ENCODE results near the gene ASTN1.

The ASTN1 gene

DNA sequence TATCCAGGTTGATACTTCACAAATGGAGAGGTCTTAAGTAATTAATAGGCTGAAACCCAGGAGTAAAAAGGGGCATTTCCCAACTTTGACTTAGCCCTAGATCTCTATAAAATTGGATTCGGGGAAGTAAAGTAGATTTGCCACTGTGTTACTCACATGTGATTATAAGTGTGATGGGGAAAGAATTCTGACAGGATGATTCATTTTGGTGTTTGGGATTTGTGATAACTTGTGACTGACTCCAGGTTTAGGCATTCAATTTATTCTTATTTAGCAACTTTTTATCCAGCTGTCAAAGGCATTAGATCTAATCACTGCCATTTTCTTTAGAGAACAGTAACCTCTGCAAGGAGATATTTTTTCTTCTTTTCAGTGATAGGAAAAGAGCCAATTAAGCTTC lies 175.5 kb downstream of the ASTN1 start:
- Histone ChIP-seq H3K9ac (ENCODE audit: low read length) (no peak overlapping the region), H3K4me1 (ENCODE audit: control insufficient read depth, insufficient read depth, low read length) (no peaks in the 10 kb centered on the region), H3K36me3 (ENCODE audit: control insufficient read depth, insufficient read depth, low read length) (no peaks in the 10 kb centered on the region), H3K27me3 (ENCODE audit: control insufficient read depth, insufficient read depth, low read length) (no peaks in the 10 kb centered on the region), H3K27ac (ENCODE audit: low read depth, low read length) (no peak overlapping the region), H3K4me3 (ENCODE audit: low read length) (no peak overlapping the region)

DNA sequence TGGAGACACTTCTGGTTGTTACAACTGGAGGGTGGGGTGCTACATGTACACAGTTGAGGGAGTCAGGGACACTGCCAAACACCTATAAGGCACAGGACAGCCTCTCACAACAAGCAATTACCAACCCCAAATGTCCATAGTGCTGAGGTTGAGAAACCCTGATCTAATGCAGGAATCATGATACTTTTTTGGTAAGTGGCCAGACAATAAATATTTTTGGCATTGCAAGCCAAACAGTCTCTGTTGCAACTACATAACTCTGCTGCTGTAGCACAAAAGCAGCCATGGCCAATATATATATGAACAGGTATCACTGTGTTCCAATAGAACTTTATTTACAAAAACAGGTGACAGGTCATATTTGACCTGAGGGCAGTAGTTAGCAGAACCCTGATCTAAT lies 177.5 kb downstream of the ASTN1 start:
- Histone ChIP-seq H3K4me1 (ENCODE audit: control insufficient read depth, insufficient read depth, low read length) (no peaks in the 10 kb centered on the region), H3K9ac (ENCODE audit: low read length) (no peak overlapping the region), H3K4me3 (ENCODE audit: low read length) (no peak overlapping the region), H3K27ac (ENCODE audit: low read depth, low read length) (no peak overlapping the region), H3K36me3 (ENCODE audit: control insufficient read depth, insufficient read depth, low read length) (no peaks in the 10 kb centered on the region), H3K27me3 (ENCODE audit: control insufficient read depth, insufficient read depth, low read length) (no peaks in the 10 kb centered on the region)

GRCh38 chr1:176983731-176984130 lies 180.8 kb downstream of the ASTN1 start:
- no peak overlapping the region for H3K27ac ChIP-seq (ENCODE audit: low read depth, low read length)
- no peaks in the 10 kb centered on the region for H3K4me1 ChIP-seq (ENCODE audit: control insufficient read depth, insufficient read depth, low read length)
- H3K36me3 ChIP-seq (ENCODE audit: control insufficient read depth, insufficient read depth, low read length), result no peaks in the 10 kb centered on the region
- no peak overlapping the region for H3K9ac ChIP-seq (ENCODE audit: low read length)
- no peaks in the 10 kb centered on the region for H3K27me3 ChIP-seq (ENCODE audit: control insufficient read depth, insufficient read depth, low read length)
- no peak overlapping the region for H3K4me3 ChIP-seq (ENCODE audit: low read length)

DNA sequence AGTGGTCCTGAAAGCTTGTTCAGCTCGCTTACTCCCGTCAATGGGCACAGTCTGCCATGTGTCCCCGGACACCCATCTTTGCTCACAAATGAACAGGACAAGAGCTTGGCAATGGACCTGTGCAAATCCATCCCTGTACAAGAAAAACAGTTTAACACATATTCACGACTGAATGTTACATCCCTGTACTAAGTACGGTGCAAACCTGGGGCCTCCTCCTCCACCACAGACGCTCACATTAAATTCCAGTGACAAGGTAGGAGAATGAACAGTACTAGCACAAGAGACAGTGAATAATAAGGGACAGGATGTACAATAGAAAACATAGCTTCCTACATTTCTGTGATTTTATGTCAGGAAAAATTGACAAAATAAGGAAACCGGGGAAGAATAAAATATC lies 187.7 kb downstream of the ASTN1 start:
- H3K9ac ChIP-seq (ENCODE audit: low read length), result no peak overlapping the region
- no peak overlapping the region for H3K4me3 ChIP-seq (ENCODE audit: low read length)
- no peaks in the 10 kb centered on the region for H3K4me1 ChIP-seq (ENCODE audit: control insufficient read depth, insufficient read depth, low read length)
- no peaks in the 10 kb centered on the region for H3K36me3 ChIP-seq (ENCODE audit: control insufficient read depth, insufficient read depth, low read length)
- H3K27me3 ChIP-seq (ENCODE audit: control insufficient read depth, insufficient read depth, low read length), result no peaks in the 10 kb centered on the region
- no peak overlapping the region for H3K27ac ChIP-seq (ENCODE audit: low read depth, low read length)

GRCh38 chr1:176976225-176976624 lies 188.3 kb downstream of the ASTN1 start:
- H3K27me3 ChIP-seq (ENCODE audit: control insufficient read depth, insufficient read depth, low read length), result no peaks in the 10 kb centered on the region
- H3K4me3 ChIP-seq (ENCODE audit: low read length), result no peak overlapping the region
- no peaks in the 10 kb centered on the region for H3K4me1 ChIP-seq (ENCODE audit: control insufficient read depth, insufficient read depth, low read length)
- no peak overlapping the region for H3K9ac ChIP-seq (ENCODE audit: low read length)
- no peaks in the 10 kb centered on the region for H3K36me3 ChIP-seq (ENCODE audit: control insufficient read depth, insufficient read depth, low read length)
- no peak overlapping the region for H3K27ac ChIP-seq (ENCODE audit: low read depth, low read length)

DNA sequence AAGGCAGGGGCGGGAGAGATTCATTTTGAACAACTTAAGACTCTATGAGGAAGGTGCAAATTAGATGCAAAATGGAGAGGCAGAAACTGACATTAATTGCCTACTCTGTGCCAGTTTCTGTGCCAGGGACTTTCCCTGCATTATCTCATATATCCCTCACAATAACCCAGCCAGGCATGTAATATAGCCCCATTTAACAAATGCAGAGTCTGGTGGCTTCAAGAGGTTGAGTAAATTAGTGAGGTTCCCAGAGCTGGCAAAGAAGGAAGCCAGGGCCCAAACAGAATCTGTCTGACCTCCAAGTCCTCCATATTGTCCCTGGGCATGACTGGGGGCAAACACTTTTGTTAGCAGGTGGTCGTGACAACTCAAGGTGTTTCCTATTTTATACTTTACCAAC lies 199.8 kb downstream of the ASTN1 start:
- no peak overlapping the region for H3K27ac ChIP-seq (ENCODE audit: low read depth, low read length)
- no peak overlapping the region for H3K4me3 ChIP-seq (ENCODE audit: low read length)
- H3K4me1 ChIP-seq (ENCODE audit: control insufficient read depth, insufficient read depth, low read length), result no peaks in the 10 kb centered on the region
- H3K9ac ChIP-seq (ENCODE audit: low read length), result no peak overlapping the region
- H3K36me3 ChIP-seq (ENCODE audit: control insufficient read depth, insufficient read depth, low read length), result no peaks in the 10 kb centered on the region
- H3K27me3 ChIP-seq (ENCODE audit: control insufficient read depth, insufficient read depth, low read length), result no peaks in the 10 kb centered on the region

DNA sequence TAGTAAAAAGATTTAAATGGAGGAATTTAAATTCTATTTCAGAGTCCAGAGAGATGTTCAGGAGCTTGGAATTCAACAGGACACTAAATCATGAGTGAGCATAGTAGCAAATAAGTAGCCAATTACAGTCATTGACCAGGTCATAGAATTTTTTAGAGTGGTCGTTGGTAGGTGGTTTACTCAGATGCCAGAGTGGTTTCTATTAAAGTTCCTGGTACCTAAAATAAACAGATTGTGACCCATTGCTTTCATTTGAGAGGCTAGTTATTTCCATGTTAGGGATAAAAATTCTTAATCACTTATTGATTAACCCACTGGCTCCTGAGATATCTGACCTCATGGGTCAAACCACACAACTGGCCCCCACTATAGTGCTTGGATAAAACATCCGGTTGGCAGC lies 201.3 kb downstream of the ASTN1 start:
- H3K36me3 ChIP-seq (ENCODE audit: control insufficient read depth, insufficient read depth, low read length), result no peaks in the 10 kb centered on the region
- H3K27ac ChIP-seq (ENCODE audit: low read depth, low read length), result no peak overlapping the region
- H3K9ac ChIP-seq (ENCODE audit: low read length), result no peak overlapping the region
- H3K27me3 ChIP-seq (ENCODE audit: control insufficient read depth, insufficient read depth, low read length), result no peaks in the 10 kb centered on the region
- H3K4me3 ChIP-seq (ENCODE audit: low read length), result no peak overlapping the region
- H3K4me1 ChIP-seq (ENCODE audit: control insufficient read depth, insufficient read depth, low read length), result no peaks in the 10 kb centered on the region

GRCh38 chr1:176961678-176962077 lies 202.8 kb downstream of the ASTN1 start:
- Histone ChIP-seq H3K4me3 (ENCODE audit: low read length) (no peak overlapping the region), H3K27me3 (ENCODE audit: control insufficient read depth, insufficient read depth, low read length) (no peaks in the 10 kb centered on the region), H3K27ac (ENCODE audit: low read depth, low read length) (no peak overlapping the region), H3K9ac (ENCODE audit: low read length) (no peak overlapping the region), H3K36me3 (ENCODE audit: control insufficient read depth, insufficient read depth, low read length) (no peaks in the 10 kb centered on the region), H3K4me1 (ENCODE audit: control insufficient read depth, insufficient read depth, low read length) (no peaks in the 10 kb centered on the region)

DNA sequence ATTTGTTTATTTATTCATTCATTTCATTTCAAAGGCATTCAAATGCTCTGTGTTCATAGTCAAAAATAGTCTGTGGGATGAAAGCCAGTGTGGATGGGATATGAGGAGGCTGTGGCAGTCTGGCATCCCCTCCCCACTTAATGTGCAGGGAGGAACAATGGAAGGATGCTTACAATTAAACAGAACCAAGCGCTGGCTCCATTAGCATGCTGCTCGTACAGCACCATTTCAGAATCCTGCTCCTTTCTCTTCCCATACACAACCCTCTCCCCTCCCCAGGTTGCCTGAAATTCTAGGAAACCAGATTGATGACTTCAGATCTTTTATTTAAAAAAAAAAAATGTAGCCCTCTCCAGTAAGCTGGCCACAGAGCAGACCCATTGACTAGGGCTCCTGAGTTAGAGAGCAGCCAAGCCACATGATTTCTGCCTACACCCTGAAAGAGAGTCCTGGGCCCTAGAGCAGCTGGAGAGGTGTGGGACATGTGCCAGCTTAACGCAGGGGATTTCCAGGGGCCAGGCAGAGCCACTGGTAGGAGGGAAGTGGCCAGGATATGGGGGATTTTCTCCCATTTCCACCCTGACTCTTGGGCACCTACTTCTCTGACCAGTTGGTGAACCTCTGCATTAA lies 205.2 kb downstream of the ASTN1 start:
- Histone ChIP-seq H3K4me1 (ENCODE audit: control insufficient read depth, insufficient read depth, low read length) (no peaks in the 10 kb centered on the region), H3K27me3 (ENCODE audit: control insufficient read depth, insufficient read depth, low read length) (no peaks in the 10 kb centered on the region), H3K9ac (ENCODE audit: low read length) (no peak overlapping the region), H3K4me3 (ENCODE audit: low read length) (no peak overlapping the region), H3K27ac (ENCODE audit: low read depth, low read length) (no peak overlapping the region), H3K36me3 (ENCODE audit: control insufficient read depth, insufficient read depth, low read length) (no peaks in the 10 kb centered on the region)

DNA sequence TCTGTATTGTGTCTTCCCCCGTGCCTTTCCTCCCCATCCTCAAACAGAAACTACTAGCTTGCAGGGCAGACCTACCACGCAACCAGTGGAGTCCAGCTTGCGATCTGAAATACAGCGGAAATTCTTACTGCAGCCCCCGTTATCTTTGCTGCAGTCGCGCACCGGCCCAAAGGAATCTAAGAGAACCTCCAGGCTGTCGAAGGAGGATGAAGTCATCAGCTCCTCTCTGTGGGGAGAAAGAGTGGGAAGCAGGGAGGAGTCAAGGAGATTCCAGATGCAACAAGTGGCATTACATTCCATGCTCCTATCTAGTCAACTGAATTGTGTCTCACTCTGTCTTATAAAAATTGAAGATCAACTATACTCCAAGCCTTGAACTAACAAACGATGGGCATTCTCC lies 206.9 kb downstream of the ASTN1 start:
- H3K9ac ChIP-seq (ENCODE audit: low read length), result no peak overlapping the region
- H3K4me1 ChIP-seq (ENCODE audit: control insufficient read depth, insufficient read depth, low read length), result no peaks in the 10 kb centered on the region
- no peak overlapping the region for H3K27ac ChIP-seq (ENCODE audit: low read depth, low read length)
- H3K4me3 ChIP-seq (ENCODE audit: low read length), result no peak overlapping the region
- H3K36me3 ChIP-seq (ENCODE audit: control insufficient read depth, insufficient read depth, low read length), result no peaks in the 10 kb centered on the region
- H3K27me3 ChIP-seq (ENCODE audit: control insufficient read depth, insufficient read depth, low read length), result no peaks in the 10 kb centered on the region

DNA sequence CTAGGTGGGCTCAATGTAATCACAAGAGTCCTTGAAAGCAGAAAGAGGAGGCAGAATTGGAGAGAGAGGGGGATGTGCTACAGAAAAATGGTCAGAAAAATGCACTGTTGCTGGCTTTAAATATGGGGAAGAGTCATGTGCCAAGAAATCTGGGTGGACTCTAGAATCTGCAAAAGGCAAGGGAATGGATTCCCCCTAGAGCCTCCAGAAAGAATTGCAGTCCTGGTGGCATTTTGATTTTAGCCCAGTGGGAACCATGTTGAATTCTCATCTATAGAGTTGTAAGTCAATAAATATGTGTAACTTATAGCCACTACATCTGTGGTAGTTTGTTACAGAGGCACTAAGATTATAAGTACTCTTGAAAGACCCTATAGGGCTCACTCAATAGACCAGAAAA lies 210.3 kb downstream of the ASTN1 start:
- Histone ChIP-seq H3K27me3 (ENCODE audit: control insufficient read depth, insufficient read depth, low read length) (no peaks in the 10 kb centered on the region), H3K4me1 (ENCODE audit: control insufficient read depth, insufficient read depth, low read length) (no peaks in the 10 kb centered on the region), H3K4me3 (ENCODE audit: low read length) (no peak overlapping the region), H3K36me3 (ENCODE audit: control insufficient read depth, insufficient read depth, low read length) (no peaks in the 10 kb centered on the region), H3K9ac (ENCODE audit: low read length) (no peak overlapping the region), H3K27ac (ENCODE audit: low read depth, low read length) (no peak overlapping the region)

- Histone ChIP-seq H3K27me3 (ENCODE audit: control insufficient read depth, insufficient read depth, low read length) (no peaks in the 10 kb centered on the region), H3K9ac (ENCODE audit: low read length) (no peak overlapping the region), H3K4me3 (ENCODE audit: low read length) (no peak overlapping the region), H3K27ac (ENCODE audit: low read depth, low read length) (no peak overlapping the region), H3K36me3 (ENCODE audit: control insufficient read depth, insufficient read depth, low read length) (no peaks in the 10 kb centered on the region), H3K4me1 (ENCODE audit: control insufficient read depth, insufficient read depth, low read length) (no peaks in the 10 kb centered on the region)
Measured at GRCh38 chr1:176950736-176951324, 213.7 kb downstream of the ASTN1 start.

DNA sequence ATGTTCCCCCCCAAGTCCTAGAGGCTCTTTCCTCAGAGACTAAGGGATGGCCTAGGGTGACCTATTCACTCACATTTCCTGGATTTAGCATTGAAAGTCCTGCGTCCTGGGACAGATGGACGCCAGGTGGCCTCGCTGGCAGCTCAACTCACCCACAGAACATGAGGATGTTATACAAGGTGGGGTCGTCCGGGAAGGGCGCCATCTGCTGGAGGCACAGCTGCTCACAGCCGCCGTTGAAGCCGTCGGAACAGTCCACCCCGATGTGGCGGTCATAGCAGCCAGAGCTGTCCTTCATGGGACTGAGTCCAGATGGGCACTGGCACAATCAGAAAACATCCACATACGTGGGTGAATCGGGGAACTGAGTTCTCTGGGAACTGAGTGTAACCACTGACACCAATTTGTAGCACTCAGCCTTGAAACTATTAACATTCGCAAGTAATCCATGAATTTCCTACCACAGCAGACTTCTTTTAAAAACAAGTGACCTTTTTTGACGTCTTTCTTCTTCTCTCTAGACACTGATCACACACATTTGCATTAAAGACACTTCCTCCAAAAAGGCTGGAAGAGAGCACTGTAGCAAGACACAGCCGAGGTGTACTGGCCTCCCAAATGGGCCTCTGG lies 215.4 kb downstream of the ASTN1 start:
- no peaks in the 10 kb centered on the region for H3K4me1 ChIP-seq (ENCODE audit: control insufficient read depth, insufficient read depth, low read length)
- H3K36me3 ChIP-seq (ENCODE audit: control insufficient read depth, insufficient read depth, low read length), result no peaks in the 10 kb centered on the region
- H3K4me3 ChIP-seq (ENCODE audit: low read length), result no peak overlapping the region
- H3K27ac ChIP-seq (ENCODE audit: low read depth, low read length), result no peak overlapping the region
- H3K27me3 ChIP-seq (ENCODE audit: control insufficient read depth, insufficient read depth, low read length), result no peaks in the 10 kb centered on the region
- H3K9ac ChIP-seq (ENCODE audit: low read length), result no peak overlapping the region
